ENCODE measurements around the gene HMCN2.
"Not testable (repeated sequence)": the region's sequence is repeated elsewhere in the genome, so short reads cannot be mapped to it uniquely, and the experiment has no call there.

HMCN2 gene

GRCh38 chr9:130264414-130265350 lies 878 bp upstream of the HMCN2 start:
- DNase-seq (ENCODE audit: low read depth): no peak

- no peak for DNase-seq (ENCODE audit: low read depth)
Observed at GRCh38 chr9:130266236-130267098, 907 bp downstream of the HMCN2 start.

GRCh38 chr9:130267930-130268329 lies 2.4 kb downstream of the HMCN2 start:
- no peak for DNase-seq (ENCODE audit: low read depth)

- DNase-seq (ENCODE audit: low read depth): no peak
Observed at GRCh38 chr9:130268521-130269211, 3.1 kb downstream of the HMCN2 start.

GRCh38 chr9:130271473-130271872 lies 5.9 kb downstream of the HMCN2 start:
- no peak for DNase-seq (ENCODE audit: low read depth)

- no peak for DNase-seq (ENCODE audit: low read depth)
Observed at GRCh38 chr9:130275156-130275555, 9.6 kb downstream of the HMCN2 start.

- DNase-seq (ENCODE audit: low read depth): no peak
Observed at GRCh38 chr9:130276121-130276520, 10.6 kb downstream of the HMCN2 start.

- no peak for DNase-seq (ENCODE audit: low read depth)
Observed at GRCh38 chr9:130276955-130277354, 11.4 kb downstream of the HMCN2 start.

- DNase-seq (ENCODE audit: low read depth): not testable (repeated sequence)
Observed at GRCh38 chr9:130277525-130277924, 12.0 kb downstream of the HMCN2 start.

- DNase-seq (ENCODE audit: low read depth): no peak
Observed at GRCh38 chr9:130283539-130284248, 18.1 kb downstream of the HMCN2 start.

GRCh38 chr9:130284249-130284625 lies 18.7 kb downstream of the HMCN2 start:
- DNase-seq (ENCODE audit: low read depth): no peak

GRCh38 chr9:130284690-130285089 lies 19.1 kb downstream of the HMCN2 start:
- no peak for DNase-seq (ENCODE audit: low read depth)

- no peak for DNase-seq (ENCODE audit: low read depth)
Observed at GRCh38 chr9:130285271-130285670, 19.7 kb downstream of the HMCN2 start.

- DNase-seq (ENCODE audit: low read depth): no peak
Observed at GRCh38 chr9:130286072-130286770, 20.7 kb downstream of the HMCN2 start.

- no peak for DNase-seq (ENCODE audit: low read depth)
Observed at GRCh38 chr9:130286781-130287428, 21.3 kb downstream of the HMCN2 start.

- no peak for DNase-seq (ENCODE audit: low read depth)
Observed at GRCh38 chr9:130287736-130288135, 22.2 kb downstream of the HMCN2 start.

- DNase-seq (ENCODE audit: low read depth): no peak
Observed at GRCh38 chr9:130288393-130288792, 22.8 kb downstream of the HMCN2 start.

GRCh38 chr9:130288926-130289690 lies 23.5 kb downstream of the HMCN2 start:
- no peak for DNase-seq (ENCODE audit: low read depth)

GRCh38 chr9:130289711-130290241 lies 24.2 kb downstream of the HMCN2 start:
- DNase-seq (ENCODE audit: low read depth): no peak

All from activated T-helper 1 cell treated with Interleukin-2 at 50 U/mL for 16 hours (primary cell).